GM18517 (cell line): ENCODE measurements around the gene KLK2.

Experiments used
- ATAC-seq: cut with Tn5 transposase; IDR thresholded peaks from one replicate; pipeline ENCODE4 v1.9.1; 2021; ENCODE audit warnings: mild to moderate bottlenecking, moderate library complexity; ENCODE audit not compliant: unreplicated experiment

Gene KLK2

DNA sequence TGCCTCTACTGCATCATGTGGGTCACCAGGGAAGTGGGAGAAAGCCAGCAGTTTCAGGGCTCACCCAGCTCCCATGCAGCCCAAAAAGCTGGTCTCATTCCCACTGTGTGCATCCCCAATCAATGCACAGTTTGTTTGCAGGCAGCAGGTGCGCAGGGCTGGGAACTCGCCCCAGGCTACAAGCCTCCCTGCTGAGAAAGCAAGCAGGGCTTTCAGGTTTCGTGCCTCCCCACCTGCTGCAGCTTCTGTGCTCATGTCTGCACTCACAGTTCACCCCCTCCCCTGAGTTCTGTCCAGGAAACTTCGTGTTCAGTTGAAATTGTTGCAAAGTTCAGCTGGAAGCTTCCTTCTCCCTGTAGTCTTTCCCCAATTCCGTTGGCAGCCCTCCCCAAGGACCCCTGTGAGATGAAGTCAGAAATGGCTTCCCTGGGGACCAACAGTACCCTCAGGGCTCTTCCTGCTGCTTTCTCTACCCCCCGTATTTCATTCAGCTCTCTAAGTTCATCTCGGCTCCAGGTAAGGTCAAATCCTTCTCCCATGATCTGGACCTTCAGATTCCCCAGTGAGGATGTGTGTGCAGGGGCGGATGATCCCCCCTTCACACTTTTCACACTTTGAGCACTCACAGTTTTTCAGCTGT is 28.8 kb upstream of the KLK2 start:
- ATAC-seq: no peak

DNA sequence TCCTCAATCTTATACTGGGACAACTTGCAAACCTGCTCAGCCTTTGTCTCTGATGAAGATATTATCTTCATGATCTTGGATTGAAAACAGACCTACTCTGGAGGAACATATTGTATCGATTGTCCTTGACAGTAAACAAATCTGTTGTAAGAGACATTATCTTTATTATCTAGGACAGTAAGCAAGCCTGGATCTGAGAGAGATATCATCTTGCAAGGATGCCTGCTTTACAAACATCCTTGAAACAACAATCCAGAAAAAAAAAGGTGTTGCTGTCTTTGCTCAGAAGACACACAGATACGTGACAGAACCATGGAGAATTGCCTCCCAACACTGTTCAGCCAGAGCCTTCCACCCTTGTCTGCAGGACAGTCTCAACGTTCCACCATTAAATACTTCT is 22.5 kb upstream of the KLK2 start:
- no peak for ATAC-seq

DNA sequence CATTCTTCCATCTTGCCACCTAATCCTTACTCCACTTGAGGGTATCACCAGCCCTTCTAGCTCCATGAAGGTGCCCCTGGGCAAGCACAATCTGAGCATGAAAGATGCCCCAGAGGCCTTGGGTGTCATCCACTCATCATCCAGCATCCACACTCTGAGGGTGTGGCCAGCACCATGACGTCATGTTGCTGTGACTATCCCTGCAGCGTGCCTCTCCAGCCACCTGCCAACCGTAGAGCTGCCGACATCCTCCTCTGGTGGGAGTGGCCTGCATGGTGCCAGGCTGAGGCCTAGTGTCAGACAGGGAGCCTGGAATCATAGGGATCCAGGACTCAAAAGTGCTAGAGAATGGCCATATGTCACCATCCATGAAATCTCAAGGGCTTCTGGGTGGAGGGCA is 21.6 kb upstream of the KLK2 start:
- ATAC-seq: no peak

DNA sequence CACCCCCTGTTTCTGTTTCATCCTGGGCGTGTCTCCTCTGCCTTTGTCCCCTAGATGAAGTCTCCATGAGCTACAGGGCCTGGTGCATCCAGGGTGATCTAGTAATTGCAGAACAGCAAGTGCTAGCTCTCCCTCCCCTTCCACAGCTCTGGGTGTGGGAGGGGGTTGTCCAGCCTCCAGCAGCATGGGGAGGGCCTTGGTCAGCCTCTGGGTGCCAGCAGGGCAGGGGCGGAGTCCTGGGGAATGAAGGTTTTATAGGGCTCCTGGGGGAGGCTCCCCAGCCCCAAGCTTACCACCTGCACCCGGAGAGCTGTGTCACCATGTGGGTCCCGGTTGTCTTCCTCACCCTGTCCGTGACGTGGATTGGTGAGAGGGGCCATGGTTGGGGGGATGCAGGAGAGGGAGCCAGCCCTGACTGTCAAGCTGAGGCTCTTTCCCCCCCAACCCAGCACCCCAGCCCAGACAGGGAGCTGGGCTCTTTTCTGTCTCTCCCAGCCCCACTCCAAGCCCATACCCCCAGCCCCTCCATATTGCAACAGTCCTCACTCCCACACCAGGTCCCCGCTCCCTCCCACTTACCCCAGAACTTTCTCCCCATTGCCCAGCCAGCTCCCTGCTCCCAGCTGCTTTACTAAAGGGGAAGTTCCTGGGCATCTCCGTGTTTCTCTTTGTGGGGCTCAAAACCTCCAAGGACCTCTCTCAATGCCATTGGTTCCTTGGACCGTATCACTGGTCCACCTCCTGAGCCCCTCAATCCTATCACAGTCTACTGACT is 18.4 kb upstream of the KLK2 start, which contains the start of gene KLK3:
TSS of gene KLK3 (plus strand) at position 280 of the 775 bp plus-strand sequence. CDS start at position 321, 41 bp downstream.
- no peak for ATAC-seq

DNA sequence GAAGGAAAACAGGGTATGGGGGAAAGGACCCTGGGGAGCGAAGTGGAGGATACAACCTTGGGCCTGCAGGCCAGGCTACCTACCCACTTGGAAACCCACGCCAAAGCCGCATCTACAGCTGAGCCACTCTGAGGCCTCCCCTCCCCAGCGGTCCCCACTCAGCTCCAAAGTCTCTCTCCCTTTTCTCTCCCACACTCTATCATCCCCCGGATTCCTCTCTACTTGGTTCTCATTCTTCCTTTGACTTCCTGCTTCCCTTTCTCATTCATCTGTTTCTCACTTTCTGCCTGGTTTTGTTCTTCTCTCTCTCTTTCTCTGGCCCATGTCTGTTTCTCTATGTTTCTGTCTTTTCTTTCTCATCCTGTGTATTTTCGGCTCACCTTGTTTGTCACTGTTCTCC is 15.9 kb upstream of the KLK2 start:
- ATAC-seq: no peak

DNA sequence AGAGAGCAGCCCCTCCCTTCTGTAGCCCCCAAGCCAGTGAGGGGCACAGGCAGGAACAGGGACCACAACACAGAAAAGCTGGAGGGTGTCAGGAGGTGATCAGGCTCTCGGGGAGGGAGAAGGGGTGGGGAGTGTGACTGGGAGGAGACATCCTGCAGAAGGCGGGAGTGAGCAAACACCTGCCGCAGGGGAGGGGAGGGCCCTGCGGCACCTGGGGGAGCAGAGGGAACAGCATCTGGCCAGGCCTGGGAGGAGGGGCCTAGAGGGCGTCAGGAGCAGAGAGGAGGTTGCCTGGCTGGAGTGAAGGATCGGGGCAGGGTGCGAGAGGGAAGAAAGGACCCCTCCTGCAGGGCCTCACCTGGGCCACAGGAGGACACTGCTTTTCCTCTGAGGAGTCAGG is 14.4 kb upstream of the KLK2 start:
- ATAC-seq: no peak

DNA sequence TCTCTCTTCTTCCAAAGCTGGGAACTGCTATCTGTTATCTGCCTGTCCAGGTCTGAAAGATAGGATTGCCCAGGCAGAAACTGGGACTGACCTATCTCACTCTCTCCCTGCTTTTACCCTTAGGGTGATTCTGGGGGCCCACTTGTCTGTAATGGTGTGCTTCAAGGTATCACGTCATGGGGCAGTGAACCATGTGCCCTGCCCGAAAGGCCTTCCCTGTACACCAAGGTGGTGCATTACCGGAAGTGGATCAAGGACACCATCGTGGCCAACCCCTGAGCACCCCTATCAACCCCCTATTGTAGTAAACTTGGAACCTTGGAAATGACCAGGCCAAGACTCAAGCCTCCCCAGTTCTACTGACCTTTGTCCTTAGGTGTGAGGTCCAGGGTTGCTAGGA is 13.4 kb upstream of the KLK2 start:
- ATAC-seq: no peak

DNA sequence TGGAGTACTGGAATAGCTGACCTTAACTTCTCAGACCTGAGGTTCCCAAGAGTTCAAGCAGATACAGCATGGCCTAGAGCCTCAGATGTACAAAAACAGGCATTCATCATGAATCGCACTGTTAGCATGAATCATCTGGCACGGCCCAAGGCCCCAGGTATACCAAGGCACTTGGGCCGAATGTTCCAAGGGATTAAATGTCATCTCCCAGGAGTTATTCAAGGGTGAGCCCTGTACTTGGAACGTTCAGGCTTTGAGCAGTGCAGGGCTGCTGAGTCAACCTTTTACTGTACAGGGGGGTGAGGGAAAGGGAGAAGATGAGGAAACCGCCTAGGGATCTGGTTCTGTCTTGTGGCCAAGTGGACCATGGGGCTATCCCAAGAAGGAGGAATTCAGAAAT is 12.2 kb upstream of the KLK2 start:
- ATAC-seq: no peak

DNA sequence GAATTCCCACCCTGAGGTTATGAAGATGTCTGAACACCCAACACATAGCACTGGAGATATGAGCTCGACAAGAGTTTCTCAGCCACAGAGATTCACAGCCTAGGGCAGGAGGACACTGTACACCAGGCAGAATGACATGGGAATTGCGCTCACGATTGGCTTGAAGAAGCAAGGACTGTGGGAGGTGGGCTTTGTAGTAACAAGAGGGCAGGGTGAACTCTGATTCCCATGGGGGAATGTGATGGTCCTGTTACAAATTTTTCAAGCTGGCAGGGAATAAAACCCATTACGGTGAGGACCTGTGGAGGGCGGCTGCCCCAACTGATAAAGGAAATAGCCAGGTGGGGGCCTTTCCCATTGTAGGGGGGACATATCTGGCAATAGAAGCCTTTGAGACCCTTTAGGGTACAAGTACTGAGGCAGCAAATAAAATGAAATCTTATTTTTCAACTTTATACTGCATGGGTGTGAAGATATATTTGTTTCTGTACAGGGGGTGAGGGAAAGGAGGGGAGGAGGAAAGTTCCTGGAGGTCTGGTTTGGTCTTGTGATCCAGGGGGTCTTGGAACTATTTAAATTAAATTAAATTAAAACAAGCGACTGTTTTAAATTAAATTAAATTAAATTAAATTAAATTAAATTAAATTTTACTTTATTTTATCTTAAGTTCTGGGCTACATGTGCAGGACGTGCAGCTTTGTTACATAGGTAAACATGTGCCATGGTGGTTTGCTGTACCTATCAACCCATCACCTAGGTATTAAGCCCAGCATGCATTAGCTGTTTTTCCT is 11.5 kb upstream of the KLK2 start:
- ATAC-seq: no peak

DNA sequence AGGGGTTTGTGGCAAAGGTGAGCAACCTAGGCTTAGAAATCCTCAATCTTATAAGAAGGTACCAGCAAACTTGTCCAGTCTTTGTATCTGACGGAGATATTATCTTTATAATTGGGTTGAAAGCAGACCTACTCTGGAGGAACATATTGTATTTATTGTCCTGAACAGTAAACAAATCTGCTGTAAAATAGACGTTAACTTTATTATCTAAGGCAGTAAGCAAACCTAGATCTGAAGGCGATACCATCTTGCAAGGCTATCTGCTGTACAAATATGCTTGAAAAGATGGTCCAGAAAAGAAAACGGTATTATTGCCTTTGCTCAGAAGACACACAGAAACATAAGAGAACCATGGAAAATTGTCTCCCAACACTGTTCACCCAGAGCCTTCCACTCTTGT is 3.8 kb upstream of the KLK2 start:
- ATAC-seq: no peak

DNA sequence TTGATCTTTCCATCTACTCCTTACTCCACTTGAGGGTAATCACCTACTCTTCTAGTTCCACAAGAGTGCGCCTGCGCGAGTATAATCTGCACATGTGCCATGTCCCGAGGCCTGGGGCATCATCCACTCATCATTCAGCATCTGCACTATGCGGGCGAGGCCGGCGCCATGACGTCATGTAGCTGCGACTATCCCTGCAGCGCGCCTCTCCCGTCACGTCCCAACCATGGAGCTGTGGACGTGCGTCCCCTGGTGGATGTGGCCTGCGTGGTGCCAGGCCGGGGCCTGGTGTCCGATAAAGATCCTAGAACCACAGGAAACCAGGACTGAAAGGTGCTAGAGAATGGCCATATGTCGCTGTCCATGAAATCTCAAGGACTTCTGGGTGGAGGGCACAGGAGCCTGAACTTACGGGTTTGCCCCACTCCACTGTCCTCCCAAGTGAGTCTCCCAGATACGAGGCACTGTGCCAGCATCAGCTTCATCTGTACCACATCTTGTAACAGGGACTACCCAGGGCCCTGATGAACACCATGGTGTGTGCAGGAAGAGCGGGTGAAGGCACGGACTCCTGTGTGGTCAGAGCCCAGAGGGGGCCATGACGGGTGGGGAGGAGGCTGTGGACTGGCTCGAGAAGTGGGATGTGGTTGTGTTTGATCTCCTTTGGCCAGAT is 2.7 kb upstream of the KLK2 start:
- ATAC-seq: no peak

DNA sequence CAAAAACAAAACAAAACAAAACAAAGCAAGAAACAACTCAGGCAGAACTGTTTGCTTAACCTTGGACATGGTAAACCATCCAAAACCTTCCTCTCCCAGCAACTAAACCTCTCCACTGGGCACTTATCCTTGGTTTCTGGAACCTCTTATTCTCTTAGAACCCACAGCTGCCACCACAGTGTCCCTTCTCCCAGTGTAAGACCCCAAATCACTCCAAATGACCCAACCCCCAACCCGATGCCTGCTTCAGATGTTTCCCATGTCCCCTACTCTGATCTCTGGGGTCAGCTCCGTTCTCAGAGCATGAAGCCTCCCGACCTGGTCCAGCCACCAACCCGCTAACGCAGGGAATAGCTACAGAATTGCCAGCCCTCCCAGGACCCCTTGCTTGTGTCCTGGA is 972 bp downstream of the KLK2 start:
- ATAC-seq: no peak

DNA sequence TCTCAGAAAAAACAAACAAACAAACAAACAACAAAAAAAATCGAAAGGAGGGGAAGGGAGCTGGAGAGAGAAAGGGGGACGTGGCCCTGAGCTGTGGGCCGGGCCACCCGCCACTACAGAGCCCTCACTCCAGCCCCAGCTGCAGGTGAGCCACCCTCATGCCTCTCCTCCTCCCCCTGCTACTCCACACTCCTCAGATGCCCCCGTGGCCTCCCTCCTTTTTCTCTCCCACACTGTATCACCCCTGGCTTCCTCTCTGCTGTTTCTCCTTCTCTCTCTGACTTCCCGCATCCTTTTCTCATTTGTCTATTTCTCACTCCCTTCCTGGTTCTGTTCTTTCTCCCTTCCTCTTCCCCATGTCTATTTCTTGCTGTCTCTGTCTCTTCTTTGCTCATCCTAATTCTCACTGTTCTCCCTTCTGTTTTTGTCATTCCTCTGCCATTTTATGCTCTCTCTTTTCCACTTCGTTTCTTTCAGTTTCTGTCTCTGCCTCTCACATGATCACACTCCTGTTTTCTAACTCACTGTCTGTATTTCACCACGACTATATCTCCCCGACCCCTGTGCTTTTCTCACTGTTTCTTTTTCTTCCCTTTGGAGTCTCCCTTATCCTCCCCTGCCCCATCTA is 2.7 kb downstream of the KLK2 start:
- no peak for ATAC-seq

DNA sequence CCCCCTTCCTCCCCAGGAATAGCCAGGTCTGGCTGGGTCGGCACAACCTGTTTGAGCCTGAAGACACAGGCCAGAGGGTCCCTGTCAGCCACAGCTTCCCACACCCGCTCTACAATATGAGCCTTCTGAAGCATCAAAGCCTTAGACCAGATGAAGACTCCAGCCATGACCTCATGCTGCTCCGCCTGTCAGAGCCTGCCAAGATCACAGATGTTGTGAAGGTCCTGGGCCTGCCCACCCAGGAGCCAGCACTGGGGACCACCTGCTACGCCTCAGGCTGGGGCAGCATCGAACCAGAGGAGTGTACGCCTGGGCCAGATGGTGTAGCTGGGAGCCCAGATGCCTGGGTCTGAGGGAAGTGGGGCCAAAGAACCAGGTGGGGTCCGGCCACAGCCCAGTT is 3.2 kb downstream of the KLK2 start:
- ATAC-seq: no peak

DNA sequence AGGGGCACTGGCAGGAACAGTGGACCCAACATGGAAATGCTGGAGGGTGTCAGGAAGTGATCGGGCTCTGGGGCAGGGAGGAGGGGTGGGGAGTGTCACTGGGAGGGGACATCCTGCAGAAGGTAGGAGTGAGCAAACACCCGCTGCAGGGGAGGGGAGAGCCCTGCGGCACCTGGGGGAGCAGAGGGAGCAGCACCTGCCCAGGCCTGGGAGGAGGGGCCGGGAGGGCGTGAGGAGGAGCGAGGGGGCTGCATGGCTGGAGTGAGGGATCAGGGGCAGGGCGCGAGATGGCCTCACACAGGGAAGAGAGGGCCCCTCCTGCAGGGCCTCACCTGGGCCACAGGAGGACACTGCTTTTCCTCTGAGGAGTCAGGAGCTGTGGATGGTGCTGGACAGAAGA is 4.1 kb downstream of the KLK2 start:
- ATAC-seq: no peak

DNA sequence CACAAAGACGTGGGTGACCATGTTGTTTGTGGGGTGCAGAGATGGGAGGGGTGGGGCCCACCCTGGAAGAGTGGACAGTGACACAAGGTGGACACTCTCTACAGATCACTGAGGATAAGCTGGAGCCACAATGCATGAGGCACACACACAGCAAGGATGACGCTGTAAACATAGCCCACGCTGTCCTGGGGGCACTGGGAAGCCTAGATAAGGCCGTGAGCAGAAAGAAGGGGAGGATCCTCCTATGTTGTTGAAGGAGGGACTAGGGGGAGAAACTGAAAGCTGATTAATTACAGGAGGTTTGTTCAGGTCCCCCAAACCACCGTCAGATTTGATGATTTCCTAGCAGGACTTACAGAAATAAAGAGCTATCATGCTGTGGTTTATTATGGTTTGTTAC is 5.6 kb downstream of the KLK2 start:
- ATAC-seq: no peak

DNA sequence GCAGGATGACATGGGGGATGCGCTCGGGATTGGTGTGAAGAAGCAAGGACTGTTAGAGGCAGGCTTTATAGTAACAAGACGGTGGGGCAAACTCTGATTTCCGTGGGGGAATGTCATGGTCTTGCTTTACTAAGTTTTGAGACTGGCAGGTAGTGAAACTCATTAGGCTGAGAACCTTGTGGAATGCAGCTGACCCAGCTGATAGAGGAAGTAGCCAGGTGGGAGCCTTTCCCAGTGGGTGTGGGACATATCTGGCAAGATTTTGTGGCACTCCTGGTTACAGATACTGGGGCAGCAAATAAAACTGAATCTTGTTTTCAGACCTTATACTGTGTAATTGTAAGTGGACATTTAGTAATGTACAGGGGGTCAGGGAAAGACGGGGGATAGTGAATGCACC is 7.0 kb downstream of the KLK2 start:
- no peak for ATAC-seq

DNA sequence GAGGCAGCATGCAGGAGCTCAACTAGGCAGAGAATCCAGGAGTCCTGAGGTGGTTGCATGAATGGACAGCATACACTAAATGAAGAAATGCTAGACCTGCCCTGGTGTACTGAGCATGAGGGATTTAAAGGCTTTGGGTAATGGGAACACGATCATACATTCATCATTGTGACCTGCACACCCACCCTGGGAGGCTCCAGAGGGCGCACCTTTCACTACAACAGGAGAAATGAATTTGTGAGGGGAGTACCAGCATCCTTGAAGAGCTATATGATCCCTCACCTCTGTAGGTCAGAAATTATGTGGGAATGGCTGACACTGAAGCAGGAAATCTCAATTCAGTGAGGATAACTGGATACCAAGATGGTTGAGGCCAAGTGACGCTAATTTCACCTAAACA is 8.9 kb downstream of the KLK2 start:
- no peak for ATAC-seq

DNA sequence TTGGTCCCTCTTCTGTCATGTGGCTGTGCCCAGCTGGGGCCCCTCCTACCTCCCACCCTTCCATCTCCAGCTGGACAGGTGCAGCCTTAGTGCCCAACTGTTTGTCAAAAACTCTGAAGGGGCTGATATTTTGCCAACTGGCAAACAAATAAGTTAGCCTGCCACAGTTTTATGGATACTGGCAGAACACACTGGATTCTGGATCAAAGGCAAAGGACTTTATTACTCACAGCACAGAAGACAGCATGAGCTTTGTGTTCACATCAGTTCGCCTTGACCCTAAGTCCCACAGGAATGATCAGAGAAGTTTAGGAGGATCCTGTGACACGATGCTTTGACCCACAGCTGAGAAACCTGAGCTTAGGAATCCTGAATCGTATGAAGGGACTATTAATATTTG is 16.4 kb downstream of the KLK2 start:
- no peak for ATAC-seq

DNA sequence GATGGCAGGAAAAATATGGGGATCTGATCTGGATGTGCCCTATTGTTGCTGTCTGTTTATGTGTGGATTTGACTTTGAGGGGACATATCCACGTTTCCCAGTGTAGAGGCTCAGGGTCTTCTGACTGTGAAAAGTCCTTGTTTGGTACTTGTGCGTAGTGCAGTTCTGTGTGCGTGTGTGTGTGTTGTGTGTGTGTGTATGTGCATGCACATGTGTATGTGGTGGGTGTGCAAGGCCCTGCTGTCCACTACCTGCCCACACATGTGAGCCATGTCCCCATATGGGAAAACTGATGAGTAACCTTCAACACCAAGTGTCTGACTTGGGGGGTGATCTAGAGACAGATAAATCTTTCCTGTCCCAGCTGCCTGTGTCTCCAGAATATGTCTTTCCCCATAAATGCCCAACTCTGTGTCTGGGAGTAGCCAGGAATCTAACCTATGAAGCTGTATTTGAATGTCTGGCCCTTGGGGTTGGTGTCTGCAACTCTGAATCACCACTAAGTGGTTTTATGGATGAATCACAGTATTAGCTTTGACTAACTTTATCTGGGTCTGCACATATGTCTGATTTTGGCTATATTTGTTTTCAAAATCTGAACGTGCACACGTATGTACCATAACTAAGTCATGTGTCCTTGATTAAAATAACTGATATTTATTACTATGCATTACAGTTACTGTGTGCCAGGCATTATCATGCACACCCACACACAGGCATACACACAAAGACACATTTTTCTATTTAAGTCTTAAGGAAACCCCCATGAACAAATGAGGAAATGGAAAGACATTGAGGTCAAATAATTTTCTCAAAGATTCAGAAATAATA is 17.4 kb downstream of the KLK2 start:
- ATAC-seq: no peak
